NT2/D1 (cell line): Measurements from ENCODE around the gene PARD6G.

Source experiments
- SUZ12 ChIP-seq: IDR thresholded peaks from 2 replicates; pipeline ENCODE4 v1.6.1; 2011; ENCODE audit not compliant: insufficient read length, insufficient read depth; ENCODE audit errors: extremely low read depth
- YY1 ChIP-seq: IDR thresholded peaks from 2 replicates; pipeline ENCODE4 v1.6.1; 2011; ENCODE audit not compliant: insufficient read length, insufficient read depth
- ZNF274 ChIP-seq: IDR thresholded peaks from 2 replicates; pipeline ENCODE4 v1.6.1; 2011; ENCODE audit warnings: mild to moderate bottlenecking, low read depth, low read length

GRCh38 chr18:80124131-80124530, 123.2 kb downstream of the PARD6G start:
- TF ChIP-seq YY1 (no peak), SUZ12 (no peak), ZNF274 (no peak)
